GM12878 (cell line): ENCODE results near the gene ZNF827. TPM values are rescaled to one million over a fixed set of nuclear protein-coding genes. Genes with fewer than 3 reads are reported as not detected.

Source experiments
- ATAC-seq: fragments of 200-7000 bp; cut with Tn5 transposase; 3 replicates; pipeline ENCODE4 v1.9.1; 2020; ENCODE audit warnings: mild to moderate bottlenecking, moderate library complexity
- BruUV-seq: library from RNA; stranded (reverse); fragments of 400-500 nt; replicated peaks from 2 replicates; lab custom pipeline; 2021; lab: Mats Ljungman, UMichigan
- CTCF ChIA-PET: fragments of 300-600 bp; sonication (Branson Sonifier 250); formaldehyde crosslinking; extraction: SDS; loops from one replicate; lab custom pipeline; 2021; ENCODE audit warnings: inconsistent platforms; lab: Yijun Ruan, JAX
- POLR2A ChIA-PET: fragments of 350-600 bp; formaldehyde crosslinking; extraction: SDS; loops from one replicate; lab custom pipeline; 2021; ENCODE audit warnings: inconsistent platforms; lab: Charles Lee
- RAD21 ChIA-PET: fragments of 300-600 bp; sonication (Branson Sonifier 250); formaldehyde crosslinking; loops from one replicate; lab custom pipeline; 2023; ENCODE audit warnings: antibody characterized with exemption; ENCODE audit not compliant: unreplicated experiment; lab: Charles Lee
- SMC1A ChIA-PET: fragments of 300-600 bp; sonication (Branson Sonifier 250); formaldehyde crosslinking; loops from one replicate; lab custom pipeline; 2023; ENCODE audit not compliant: unreplicated experiment, uncharacterized antibody; lab: Charles Lee
- DNase-seq: peaks from one replicate; pipeline ENCODE4 v3.0.0-alpha.2; 2011; ENCODE audit warnings: low read depth, low spot score
- FAIRE-seq: peaks from 3 replicates; lab custom pipeline; 2011; peaks lifted over from hg19 to GRCh38; lab: Jason Lieb, UNC
- H2AFZ ChIP-seq: 2 replicates; pipeline ENCODE4 v1.6.0; 2011; ENCODE audit warnings: low read depth, low read length, control low read depth; ENCODE audit not compliant: control insufficient read depth
- H3K27ac ChIP-seq: 2 replicates; pipeline ENCODE4 v1.5.1; 2011; ENCODE audit warnings: control low read depth; ENCODE audit not compliant: control insufficient read depth, insufficient read depth
- H3K27me3 ChIP-seq, 2 experiments: replicated peaks in 1 of 2; 2 replicates each; pipeline versions ENCODE4 v1.6.0 to v1.6.1; 2011; ENCODE audit warnings: low read length in 1 of 2; ENCODE audit not compliant: control insufficient read depth in 2 of 2, insufficient read depth in 2 of 2
- H3K36me3 ChIP-seq, 2 experiments: 2 replicates each; pipeline ENCODE4 v1.5.1; 2011; ENCODE audit warnings: low read length in 1 of 2; ENCODE audit not compliant: control insufficient read depth in 2 of 2, insufficient read depth in 2 of 2
- H3K4me1 ChIP-seq: 2 replicates; pipeline ENCODE4 v1.6.1; 2011; ENCODE audit warnings: mild to moderate bottlenecking, low read length, moderate library complexity, mixed read lengths; ENCODE audit not compliant: control insufficient read depth, insufficient read depth
- H3K4me2 ChIP-seq: 2 replicates; pipeline ENCODE4 v1.6.0; 2011; ENCODE audit warnings: control low read depth; ENCODE audit not compliant: control insufficient read depth, insufficient read depth
- H3K4me3 ChIP-seq: fragments of 200-600 bp; sonication (generic); 2 replicates; pipeline ENCODE4 v1.5.1; 2016
- H3K79me2 ChIP-seq: 2 replicates; pipeline ENCODE4 v1.6.0; 2011; ENCODE audit warnings: low read length; ENCODE audit not compliant: control insufficient read depth, insufficient read depth
- H3K9ac ChIP-seq: 2 replicates; pipeline ENCODE4 v1.8.0; 2011; ENCODE audit warnings: low read length, control low read depth, mixed read lengths; ENCODE audit not compliant: control insufficient read depth, insufficient read depth
- H3K9me3 ChIP-seq: replicated peaks from 3 replicates; pipeline ENCODE4 v1.5.1; 2011; ENCODE audit warnings: mild to moderate bottlenecking, low read length; ENCODE audit not compliant: control insufficient read depth, insufficient read depth
- H4K20me1 ChIP-seq: 2 replicates; pipeline ENCODE4 v1.6.0; 2011; ENCODE audit not compliant: control insufficient read depth, insufficient read depth
- JUNB ChIP-seq: IDR thresholded peaks from 2 replicates; pipeline ENCODE4 v1.6.1; 2016; ENCODE audit warnings: antibody characterized with exemption, mild to moderate bottlenecking
- KDM1A ChIP-seq: fragments of 200-600 bp; sonication (generic); IDR thresholded peaks from 2 replicates; pipeline ENCODE4 v1.6.1; 2016; ENCODE audit warnings: borderline replicate concordance
- RAD21 ChIP-seq: IDR thresholded peaks from 2 replicates; pipeline ENCODE4 v1.6.1; 2011; ENCODE audit warnings: mild to moderate bottlenecking, low read depth, low read length, moderate library complexity; ENCODE audit not compliant: insufficient read depth
- RUNX3 ChIP-seq: IDR thresholded peaks from 2 replicates; pipeline ENCODE4 v1.6.1; 2012; ENCODE audit warnings: low read length, inconsistent platforms
- TBL1XR1 ChIP-seq: IDR thresholded peaks from 2 replicates; pipeline ENCODE4 v1.6.1; 2012; ENCODE audit warnings: low read depth, low read length, improper control_type of control experiment
- YBX1 ChIP-seq: fragments of 450-650 bp; IDR thresholded peaks from 2 replicates; pipeline ENCODE4 v1.6.1; 2016; ENCODE audit warnings: antibody characterized with exemption
- WGBS: methylation state at CpG from one replicate; pipeline ENCODE4 v1.1.6; 2016; ENCODE audit warnings: low lambda C conversion rate; ENCODE audit not compliant: insufficient replicate concordance, insufficient coverage; ENCODE audit errors: missing lambda C conversion rate; 5-methylcytosine and 5-hydroxymethylcytosine counted together
- in situ Hi-C: fragments of 300-500 bp; cut with MboI; formaldehyde crosslinking; loops from 9 replicates; pipeline ENCODE4 v1.14.3; 2018; ENCODE audit warnings: mixed read lengths
- intact Hi-C: fragments of 100-400 bp; cut with micrococcal nuclease; formaldehyde crosslinking; loops from one replicate; pipeline ENCODE4 v1.14.2; 2022; ENCODE audit not compliant: unreplicated experiment
- polyA plus RNA-seq, 11 experiments: library from polyadenylated mRNA; depleted of rRNA in 4 of 11; unstranded in 6 of 11; stranded (reverse) in 5 of 11; fragments of >200 nt; fragmentation: Nextera tagmentation in 4 of 11; fragmentation: Illumina TruSeq in 1 of 11; extraction: Ambion mirVana in 4 of 11; extraction: Trizol in 1 of 11; gene quantifications; 1 replicate in 1 of 11; 2 replicates in 10 of 11; pipeline versions ENCODE4 v1.2.1 to v1.2.3, GENCODE V29; 2011 to 2016; ENCODE audit warnings: inconsistent platforms in 2 of 11, missing spikeins in 2 of 11, low read depth in 1 of 11
- total RNA-seq, 4 experiments: library from RNA; depleted of rRNA in 3 of 4; stranded (reverse); fragments of >200 nt in 3 of 4; fragmentation: Illumina TruSeq in 1 of 4; extraction: Trizol in 1 of 4; gene quantifications; 2 replicates each; pipeline versions ENCODE4 v1.2.1 to v1.2.3, GENCODE V29; 2013 to 2021
- TF ChIP-seq, protein P1 (sequence below): fragments of 450-650 bp; IDR thresholded peaks from 2 replicates; pipeline ENCODE4 v1.6.1; 2016; ENCODE audit warnings: mild to moderate bottlenecking
- TF ChIP-seq, protein P2 (sequence below): fragments of 450-650 bp; IDR thresholded peaks from 2 replicates; pipeline ENCODE4 v1.6.1; 2017; ENCODE audit warnings: low read depth, mild to moderate bottlenecking, moderate library complexity
- TF ChIP-seq, protein P3 (sequence below): IDR thresholded peaks from 2 replicates; pipeline ENCODE4 v1.6.1; 2011; ENCODE audit warnings: borderline replicate concordance, low read depth, mild to moderate bottlenecking, moderate library complexity, mixed read lengths, low read length; ENCODE audit not compliant: insufficient read depth; ENCODE audit errors: extremely low read length

Gene ZNF827
- total and polyA plus RNA-seq, 10 of the 15 experiments (the other 5 are each of a cell fraction or from before 2014, with no cell fraction given): 3.8 to 31.5 (median 13.6) TPM

DNA sequence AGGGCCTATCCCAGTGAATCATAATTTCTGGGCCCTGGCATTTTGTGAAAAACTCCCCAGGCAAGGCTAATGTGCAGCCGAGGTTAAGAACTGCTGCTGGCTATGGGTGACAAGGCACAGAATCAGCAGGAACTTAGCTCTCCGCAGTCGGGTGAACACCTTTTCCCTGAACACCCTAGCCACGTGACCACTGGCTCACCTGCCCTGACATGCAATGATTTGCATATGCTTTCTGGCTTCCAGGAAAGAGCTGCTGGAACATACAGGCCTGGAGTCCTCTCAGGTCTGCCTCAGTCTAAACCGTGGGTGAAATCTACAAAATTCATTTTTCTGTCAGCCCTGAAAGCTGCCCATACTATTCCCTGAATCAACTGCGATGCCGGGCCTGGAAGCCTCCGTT lies 56.6 kb downstream of the ZNF827 start (continued):
- TF ChIP-seq, protein P1, sequence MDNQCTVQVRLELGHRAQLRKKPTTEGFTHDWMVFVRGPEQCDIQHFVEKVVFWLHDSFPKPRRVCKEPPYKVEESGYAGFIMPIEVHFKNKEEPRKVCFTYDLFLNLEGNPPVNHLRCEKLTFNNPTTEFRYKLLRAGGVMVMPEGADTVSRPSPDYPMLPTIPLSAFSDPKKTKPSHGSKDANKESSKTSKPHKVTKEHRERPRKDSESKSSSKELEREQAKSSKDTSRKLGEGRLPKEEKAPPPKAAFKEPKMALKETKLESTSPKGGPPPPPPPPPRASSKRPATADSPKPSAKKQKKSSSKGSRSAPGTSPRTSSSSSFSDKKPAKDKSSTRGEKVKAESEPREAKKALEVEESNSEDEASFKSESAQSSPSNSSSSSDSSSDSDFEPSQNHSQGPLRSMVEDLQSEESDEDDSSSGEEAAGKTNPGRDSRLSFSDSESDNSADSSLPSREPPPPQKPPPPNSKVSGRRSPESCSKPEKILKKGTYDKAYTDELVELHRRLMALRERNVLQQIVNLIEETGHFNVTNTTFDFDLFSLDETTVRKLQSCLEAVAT: peak; percentile 99
- TF ChIP-seq, protein P2, sequence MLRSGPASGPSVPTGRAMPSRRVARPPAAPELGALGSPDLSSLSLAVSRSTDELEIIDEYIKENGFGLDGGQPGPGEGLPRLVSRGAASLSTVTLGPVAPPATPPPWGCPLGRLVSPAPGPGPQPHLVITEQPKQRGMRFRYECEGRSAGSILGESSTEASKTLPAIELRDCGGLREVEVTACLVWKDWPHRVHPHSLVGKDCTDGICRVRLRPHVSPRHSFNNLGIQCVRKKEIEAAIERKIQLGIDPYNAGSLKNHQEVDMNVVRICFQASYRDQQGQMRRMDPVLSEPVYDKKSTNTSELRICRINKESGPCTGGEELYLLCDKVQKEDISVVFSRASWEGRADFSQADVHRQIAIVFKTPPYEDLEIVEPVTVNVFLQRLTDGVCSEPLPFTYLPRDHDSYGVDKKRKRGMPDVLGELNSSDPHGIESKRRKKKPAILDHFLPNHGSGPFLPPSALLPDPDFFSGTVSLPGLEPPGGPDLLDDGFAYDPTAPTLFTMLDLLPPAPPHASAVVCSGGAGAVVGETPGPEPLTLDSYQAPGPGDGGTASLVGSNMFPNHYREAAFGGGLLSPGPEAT: peak; percentile 62
- TF ChIP-seq JUNB (no peak), TBL1XR1 (no peak)
- TF ChIP-seq, protein P3, sequence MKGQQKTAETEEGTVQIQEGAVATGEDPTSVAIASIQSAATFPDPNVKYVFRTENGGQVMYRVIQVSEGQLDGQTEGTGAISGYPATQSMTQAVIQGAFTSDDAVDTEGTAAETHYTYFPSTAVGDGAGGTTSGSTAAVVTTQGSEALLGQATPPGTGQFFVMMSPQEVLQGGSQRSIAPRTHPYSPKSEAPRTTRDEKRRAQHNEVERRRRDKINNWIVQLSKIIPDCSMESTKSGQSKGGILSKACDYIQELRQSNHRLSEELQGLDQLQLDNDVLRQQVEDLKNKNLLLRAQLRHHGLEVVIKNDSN: peak; percentile 79
- TF ChIP-seq, all 136 proteins: peak for 8

DNA sequence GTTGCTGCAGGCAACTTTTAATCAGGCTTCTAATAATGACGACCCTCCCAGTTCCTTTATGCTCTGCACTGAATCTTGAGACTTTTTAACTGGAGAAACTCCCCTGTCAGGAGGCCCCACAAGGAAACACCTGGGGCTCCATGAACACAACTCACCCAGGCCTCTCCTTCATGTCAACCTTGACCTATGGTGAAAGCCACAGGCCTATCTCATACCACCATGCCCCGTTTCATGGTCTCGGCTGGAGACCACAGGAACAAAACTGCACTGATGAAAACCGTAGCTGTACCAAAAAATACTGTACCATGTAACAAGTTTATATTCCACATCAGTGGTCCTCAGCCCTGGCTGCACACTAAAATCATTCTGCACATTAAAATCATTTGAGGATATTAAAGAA lies 57.0 kb downstream of the ZNF827 start:
- no peak overlapping the region for H2AFZ ChIP-seq
- H4K20me1 ChIP-seq: 0 out of 2 replicates have a peak, but pooled peaks cover 2% of the 10 kb centered on the region
- H3K36me3 ChIP-seq: peaks cover 13 to 21% of the 10 kb centered on the region in 2 experiments
- no peaks in the 10 kb centered on the region for H3K27me3 ChIP-seq
- RAD21 ChIA-PET: interaction anchor here (1.0 to 1.9 kb wide), 4 partner anchors 9 to 15 kb away, joined by 3 to 6 read pairs (median 4); no protein-coding TSS in a partner anchor
- no peaks in the 10 kb centered on the region for H3K9me3 ChIP-seq
- BruUV-seq: no TSS peak
- H3K4me1 ChIP-seq: peaks cover 30% of the 10 kb centered on the region
- no peak overlapping the region for H3K9ac ChIP-seq
- H3K79me2 ChIP-seq: peaks cover 43% of the 10 kb centered on the region
- SMC1A ChIA-PET: interaction anchor here (0.7 to 2.3 kb wide), 6 partner anchors 9 to 60 kb away, joined by 3 to 6 read pairs (median 4); no protein-coding TSS in a partner anchor
- H3K27ac ChIP-seq: peak overlapping the region; percentile 45
- no peak for DNase-seq
- no peak for FAIRE-seq
- H3K4me2 ChIP-seq: peak overlapping the region; percentile 85
- in situ Hi-C loops: no loop called here
- no peak overlapping the region for H3K4me3 ChIP-seq
- CTCF ChIA-PET: interaction anchor here (0.7 to 1.3 kb wide), 3 partner anchors 9 to 14 kb away, joined by 3 read pairs; no protein-coding TSS in a partner anchor
- POLR2A ChIA-PET: interaction anchor here (0.8 to 1.0 kb wide), 2 partner anchors 9 to 68 kb away, joined by 3 read pairs; no protein-coding TSS in a partner anchor
- ATAC-seq: peak; percentile 53
- intact Hi-C loops: no loop called here
- 56% methylated on average over 4 of the region's 4 CpGs for WGBS
- no peak for TF ChIP-seq YBX1
- TF ChIP-seq RAD21: no peak
- TF ChIP-seq RUNX3: peak; percentile 63
- TF ChIP-seq KDM1A: no peak
